Measurements from ENCODE around the gene CNNM3.

DNA sequence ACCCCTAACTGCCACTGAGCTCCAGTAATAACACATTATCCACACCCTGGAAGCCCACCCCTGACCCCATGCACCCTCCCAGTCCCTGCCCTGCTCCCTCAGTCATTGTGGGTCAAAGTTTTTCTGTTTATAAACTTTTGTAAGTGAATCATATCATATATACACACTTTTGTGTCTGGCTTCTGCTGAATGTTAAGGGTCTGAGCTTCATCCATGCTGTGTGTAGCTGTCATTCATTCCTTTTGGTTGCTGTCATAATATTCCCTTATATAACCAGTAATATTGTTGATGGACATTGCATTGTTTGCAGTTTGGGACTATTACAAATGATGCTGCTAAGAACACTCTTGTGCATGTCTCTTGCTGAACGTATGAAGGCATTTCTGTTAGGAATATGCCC lies 40.9 kb upstream of the CNNM3 start:
- no peak for TF ChIP-seq POLR2A (IDR thresholded peaks at IDR 0.05)
- TF ChIP-seq, protein P1, sequence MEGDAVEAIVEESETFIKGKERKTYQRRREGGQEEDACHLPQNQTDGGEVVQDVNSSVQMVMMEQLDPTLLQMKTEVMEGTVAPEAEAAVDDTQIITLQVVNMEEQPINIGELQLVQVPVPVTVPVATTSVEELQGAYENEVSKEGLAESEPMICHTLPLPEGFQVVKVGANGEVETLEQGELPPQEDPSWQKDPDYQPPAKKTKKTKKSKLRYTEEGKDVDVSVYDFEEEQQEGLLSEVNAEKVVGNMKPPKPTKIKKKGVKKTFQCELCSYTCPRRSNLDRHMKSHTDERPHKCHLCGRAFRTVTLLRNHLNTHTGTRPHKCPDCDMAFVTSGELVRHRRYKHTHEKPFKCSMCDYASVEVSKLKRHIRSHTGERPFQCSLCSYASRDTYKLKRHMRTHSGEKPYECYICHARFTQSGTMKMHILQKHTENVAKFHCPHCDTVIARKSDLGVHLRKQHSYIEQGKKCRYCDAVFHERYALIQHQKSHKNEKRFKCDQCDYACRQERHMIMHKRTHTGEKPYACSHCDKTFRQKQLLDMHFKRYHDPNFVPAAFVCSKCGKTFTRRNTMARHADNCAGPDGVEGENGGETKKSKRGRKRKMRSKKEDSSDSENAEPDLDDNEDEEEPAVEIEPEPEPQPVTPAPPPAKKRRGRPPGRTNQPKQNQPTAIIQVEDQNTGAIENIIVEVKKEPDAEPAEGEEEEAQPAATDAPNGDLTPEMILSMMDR (IDR thresholded peaks at IDR 0.05) = no peak
